HG03039 (cell line): ENCODE data around the gene HDAC9.
"Not testable (repeated sequence)": the region's sequence is repeated elsewhere in the genome, so short reads cannot be mapped to it uniquely, and the experiment has no call there.

Experiments
- ATAC-seq: cut with Tn5 transposase; IDR thresholded peaks from one replicate; pipeline ENCODE4 v1.9.1; 2021; ENCODE audit warnings: mild to moderate bottlenecking, moderate library complexity; ENCODE audit not compliant: unreplicated experiment

The HDAC9 gene

GRCh38 chr7:18995811-18996426, 500.4 kb downstream of the HDAC9 start:
- ATAC-seq = no peak

DNA sequence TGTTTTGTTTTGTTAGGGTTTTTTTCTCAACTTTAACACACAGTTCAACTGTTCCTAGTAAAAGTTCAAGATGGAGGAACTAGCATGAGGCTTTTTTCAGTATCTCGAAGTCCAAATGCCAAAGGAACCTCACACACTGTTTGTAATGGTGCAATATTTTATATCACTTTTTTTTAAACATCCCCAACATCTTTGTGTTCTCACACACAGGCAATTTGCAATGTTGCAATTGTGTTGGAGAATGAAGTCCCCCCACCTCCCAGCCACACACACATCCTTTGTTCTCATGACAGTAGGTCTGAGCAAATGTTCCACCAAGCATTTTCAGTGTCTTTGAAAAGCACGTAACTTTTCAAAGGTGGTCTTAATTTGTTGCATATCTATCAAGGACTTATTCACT, 501.0 kb downstream of the HDAC9 start:
- ATAC-seq = no peak

GRCh38 chr7:18997477-18998150, 502.1 kb downstream of the HDAC9 start:
- ATAC-seq = no peak

GRCh38 chr7:19000410-19000809, 504.9 kb downstream of the HDAC9 start:
- ATAC-seq = no peak

DNA sequence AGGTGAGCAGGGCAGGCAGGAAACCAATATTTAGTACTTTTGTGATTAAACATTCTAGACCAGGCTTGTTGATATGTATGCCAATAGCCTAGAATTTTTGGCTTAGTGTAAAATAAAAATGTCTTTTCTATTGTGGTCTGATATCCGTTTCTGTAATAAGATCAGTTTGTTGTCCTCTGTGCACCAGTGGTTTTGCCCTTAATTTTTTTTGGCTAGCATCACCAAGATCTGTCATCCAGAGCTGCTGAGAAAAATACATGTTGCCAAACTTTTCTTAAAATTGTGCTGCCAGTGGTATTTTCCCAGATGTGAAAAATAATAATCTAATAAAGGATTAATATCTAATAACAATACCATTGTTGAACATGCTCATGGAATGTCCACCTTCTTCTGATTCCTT, 506.3 kb downstream of the HDAC9 start:
- ATAC-seq = no peak

DNA sequence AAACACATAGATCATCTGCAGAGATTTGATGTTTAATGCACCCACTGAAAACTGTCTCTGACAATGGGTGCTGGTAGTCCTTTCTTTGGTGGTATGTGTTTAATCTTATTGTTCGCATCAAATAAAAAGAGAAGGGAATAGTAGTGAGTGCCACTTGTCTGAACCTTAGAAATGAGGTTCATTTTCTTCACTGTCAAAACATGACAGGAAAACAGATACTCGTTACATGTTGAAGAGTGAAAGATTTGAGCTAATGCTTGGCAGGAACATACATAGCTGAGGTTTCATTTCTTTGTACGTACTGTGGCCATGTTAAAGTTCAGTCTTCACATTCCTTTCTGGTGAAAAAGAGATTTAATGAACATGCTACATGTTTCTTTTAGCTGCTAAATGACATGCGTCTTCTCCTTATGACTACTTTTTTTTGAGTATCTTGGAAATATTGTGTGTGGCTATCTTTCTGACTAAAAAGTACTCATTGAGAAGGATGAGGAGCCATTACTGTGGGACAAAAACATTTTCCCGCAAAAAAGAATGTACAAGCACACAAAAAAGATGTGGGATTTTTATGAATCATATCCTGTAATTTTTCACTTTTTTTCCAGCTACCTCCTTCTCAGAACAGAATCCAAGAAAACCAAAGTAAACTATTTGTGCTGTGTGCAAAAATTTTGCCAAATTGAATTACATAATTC, 513.8 kb downstream of the HDAC9 start:
- no peak for ATAC-seq

- no peak for ATAC-seq
Measured at GRCh38 chr7:19009936-19010280, 514.4 kb downstream of the HDAC9 start.

GRCh38 chr7:19011212-19011611, 515.7 kb downstream of the HDAC9 start:
- ATAC-seq = no peak

GRCh38 chr7:19015098-19015497, 519.5 kb downstream of the HDAC9 start:
- ATAC-seq = no peak

GRCh38 chr7:19016140-19016539, 520.6 kb downstream of the HDAC9 start:
- no peak for ATAC-seq

GRCh38 chr7:19017374-19017773, 521.8 kb downstream of the HDAC9 start:
- no peak for ATAC-seq

GRCh38 chr7:19020062-19020461, 524.5 kb downstream of the HDAC9 start:
- no peak for ATAC-seq

GRCh38 chr7:19020711-19021110, 525.2 kb downstream of the HDAC9 start:
- ATAC-seq = no peak

DNA sequence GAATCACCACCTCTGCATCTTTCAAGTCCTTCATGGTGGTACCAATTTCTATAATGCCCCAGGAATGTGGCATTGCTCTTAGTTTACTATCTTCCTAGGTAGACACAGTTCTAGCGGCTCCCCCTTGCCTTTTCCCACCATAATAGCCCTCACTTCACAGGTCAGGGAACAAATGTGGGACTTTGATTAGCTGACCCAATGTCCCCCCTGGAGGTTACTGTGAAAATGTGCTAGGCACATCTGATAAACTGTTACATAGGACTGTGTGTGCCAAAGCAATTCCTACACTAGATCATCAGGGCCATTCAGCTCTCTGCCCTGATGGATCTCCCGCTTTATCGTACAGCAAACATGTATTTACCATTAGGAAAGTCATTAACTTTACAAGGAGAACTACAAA, 527.9 kb downstream of the HDAC9 start:
- ATAC-seq = no peak

DNA sequence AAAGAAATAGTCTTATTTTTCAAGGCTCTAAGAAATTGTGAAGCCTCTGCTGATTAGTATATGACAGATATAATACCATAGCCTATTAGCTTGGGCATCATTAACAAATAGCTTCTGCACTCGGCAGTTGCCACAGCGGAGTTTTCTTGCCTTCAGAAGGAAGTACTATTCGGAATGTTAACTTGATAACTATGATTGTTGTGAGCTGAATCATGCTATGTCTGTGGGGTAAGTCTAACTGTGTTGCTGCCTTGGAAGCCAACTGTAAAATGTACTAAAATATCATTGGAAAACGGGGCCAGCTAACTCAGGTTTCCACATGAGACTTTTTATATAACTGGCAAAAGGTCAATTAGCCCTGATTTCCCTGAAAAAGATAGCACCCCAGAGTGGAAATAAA, 528.7 kb downstream of the HDAC9 start:
- no peak for ATAC-seq

DNA sequence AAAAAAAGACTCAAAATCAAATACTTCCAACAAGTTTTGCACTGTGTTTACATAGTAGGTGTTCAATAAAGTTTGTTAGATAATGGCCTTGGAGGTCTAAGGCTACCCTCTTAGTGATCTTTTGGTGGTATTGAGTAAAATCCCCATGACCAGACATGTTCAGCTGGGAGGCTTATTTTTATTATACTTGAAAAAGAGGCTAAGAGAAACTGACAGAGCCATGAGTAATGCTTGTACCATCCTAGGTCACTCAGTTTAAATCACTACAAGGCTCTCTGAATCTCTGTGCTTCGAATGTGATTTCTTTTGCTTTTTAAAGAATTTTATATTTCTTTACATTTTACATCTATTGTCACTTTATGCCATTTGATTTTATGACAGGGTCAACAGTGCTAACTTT, 531.3 kb downstream of the HDAC9 start:
- ATAC-seq = no peak

GRCh38 chr7:19030281-19030680, 534.7 kb downstream of the HDAC9 start:
- no peak for ATAC-seq

- not testable (repeated sequence) for ATAC-seq
Measured at GRCh38 chr7:19032942-19033341, 537.4 kb downstream of the HDAC9 start.

DNA sequence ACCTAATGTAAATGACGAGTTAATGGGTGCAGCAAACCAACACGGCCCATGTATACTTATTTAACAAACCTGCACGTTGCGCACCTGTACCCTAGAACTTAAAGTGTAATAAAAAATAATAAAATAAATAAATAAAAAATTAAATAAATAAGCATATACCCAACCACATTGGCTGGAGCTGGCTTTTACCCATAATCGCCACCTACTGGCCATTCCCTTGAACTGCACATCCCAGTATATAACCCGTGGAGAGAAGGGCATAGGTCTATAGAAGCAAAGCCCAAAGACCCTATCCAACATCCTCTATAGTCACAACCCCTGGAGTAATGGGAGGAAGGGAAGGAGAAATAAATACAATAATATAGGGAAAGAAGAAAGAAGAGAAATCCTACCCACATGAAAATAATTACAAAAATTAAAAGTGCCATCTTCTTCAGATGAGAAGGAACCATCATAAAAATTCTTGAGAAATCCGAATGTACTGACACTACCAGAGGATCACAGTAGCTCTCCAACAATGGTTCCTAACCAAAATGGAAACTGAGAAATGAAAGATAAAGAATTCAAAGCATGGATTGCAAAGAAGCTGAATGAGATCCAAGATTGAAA, 556.3 kb downstream of the HDAC9 start:
- ATAC-seq = peak; percentile 88
